HepG2 (cell line): ENCODE measurements around the gene TSG101. TPM values are rescaled to one million over a fixed set of nuclear protein-coding genes. Genes with fewer than 3 reads are reported as not detected.

Source experiments
- ATAC-seq: fragments of 200-7000 bp; cut with Tn5 transposase; 3 replicates; pipeline ENCODE4 v1.9.1; 2020; ENCODE audit warnings: mild to moderate bottlenecking, moderate library complexity
- BruUV-seq: library from RNA; stranded (reverse); fragments of 400-500 nt; replicated peaks from 2 replicates; lab custom pipeline; 2021; lab: Mats Ljungman, UMichigan
- CTCF ChIA-PET: fragments of 300-600 bp; formaldehyde crosslinking; extraction: SDS; loops from one replicate; lab custom pipeline; 2021; ENCODE audit warnings: low total read pairs, inconsistent platforms, low intra/inter-chr PET ratio; lab: Yijun Ruan, JAX
- POLR2A ChIA-PET: fragments of 350-600 bp; sonication (Branson Sonifier 250); formaldehyde crosslinking; loops from one replicate; lab custom pipeline; 2020; ENCODE audit warnings: antibody characterized with exemption, inconsistent platforms; lab: Yijun Ruan, JAX
- DNase-seq: peaks from one replicate; pipeline ENCODE4 v3.0.0-alpha.2; 2015; ENCODE audit warnings: low spot score
- FAIRE-seq: peaks from 3 replicates; lab custom pipeline; 2011; peaks lifted over from hg19 to GRCh38; lab: Jason Lieb, UNC
- H2AFZ ChIP-seq: one replicate; pipeline ENCODE4 v1.6.1; 2011; ENCODE audit warnings: low read length, inconsistent platforms
- H3K27ac ChIP-seq: fragments of 300-600 bp; 3 replicates; pipeline ENCODE4 v1.8.0; 2011; ENCODE audit warnings: mixed run types, mild to moderate bottlenecking, mixed read lengths, low read length, inconsistent platforms; ENCODE audit not compliant: insufficient read depth; ENCODE audit errors: extremely low read length
- H3K27me3 ChIP-seq, 2 experiments: fragments of 200-600 bp in 1 of 2; 2 replicates in 1 of 2; 3 replicates in 1 of 2; pipeline versions ENCODE4 v1.6.0 to v1.8.0; 2011; ENCODE audit warnings: low read length in 2 of 2, mild to moderate bottlenecking in 2 of 2, moderate library complexity in 2 of 2, inconsistent platforms in 1 of 2; ENCODE audit not compliant: insufficient read depth in 2 of 2, control insufficient read depth in 1 of 2
- H3K36me3 ChIP-seq, 2 experiments: fragments of 200-600 bp in 1 of 2; replicated peaks in 1 of 2; 2 replicates in 1 of 2; 3 replicates in 1 of 2; pipeline versions ENCODE4 v1.5.1 to v1.8.0; 2011; ENCODE audit warnings: low read length in 2 of 2, inconsistent platforms in 1 of 2; ENCODE audit not compliant: insufficient read depth in 2 of 2, control insufficient read depth in 1 of 2
- H3K4me1 ChIP-seq: 2 replicates; pipeline ENCODE4 v1.5.1; 2012; ENCODE audit warnings: low read length, inconsistent platforms; ENCODE audit not compliant: insufficient read depth
- H3K4me2 ChIP-seq: 2 replicates; pipeline ENCODE4 v1.6.0; 2011; ENCODE audit warnings: low read depth, low read length, inconsistent platforms
- H3K4me3 ChIP-seq, 3 experiments: fragments of 200-600 bp in 1 of 3; sonication (generic), shearing (Covaris generic) in 1 of 3; replicated peaks in 1 of 3; 2 replicates each; pipeline ENCODE4 v1.5.1; 2011 to 2016; ENCODE audit warnings: low read length in 3 of 3, inconsistent platforms in 2 of 3, low read depth in 2 of 3, mild to moderate bottlenecking in 2 of 3, control low read depth in 1 of 3, mixed read lengths in 1 of 3; ENCODE audit not compliant: insufficient read depth in 1 of 3
- H3K79me2 ChIP-seq: one replicate; pipeline ENCODE4 v1.6.1; 2011; ENCODE audit warnings: low read length, inconsistent platforms; ENCODE audit not compliant: insufficient read depth
- H3K9ac ChIP-seq: 2 replicates; pipeline ENCODE4 v1.6.0; 2011; ENCODE audit warnings: mild to moderate bottlenecking, low read depth, low read length, inconsistent platforms; ENCODE audit not compliant: insufficient read depth
- H3K9me3 ChIP-seq: 2 replicates; pipeline ENCODE4 v1.5.1; 2012; ENCODE audit warnings: mild to moderate bottlenecking, low read length
- H4K20me1 ChIP-seq: 2 replicates; pipeline ENCODE4 v1.6.0; 2011; ENCODE audit warnings: inconsistent platforms, mild to moderate bottlenecking, low read length, moderate library complexity; ENCODE audit not compliant: insufficient read depth
- BCL6 ChIP-seq: IDR thresholded peaks from 2 replicates; pipeline ENCODE4 v1.6.1; 2016; ENCODE audit warnings: missing genetic modification reagents, missing compliant biosample characterization
- CERS6 ChIP-seq: sonication (generic); formaldehyde crosslinking; IDR thresholded peaks from 2 replicates; pipeline ENCODE4 v1.5.0; 2020; ENCODE audit warnings: missing genetic modification reagents
- CREB1 ChIP-seq, 2 experiments: fragments of 450-650 bp in 1 of 2; IDR thresholded peaks; 2 replicates each; pipeline ENCODE4 v1.6.1; 2016 to 2017; ENCODE audit warnings: control low read depth in 1 of 2, mild to moderate bottlenecking in 1 of 2, missing compliant biosample characterization in 1 of 2, missing genetic modification characterization in 1 of 2
- DBP ChIP-seq: sonication (generic); formaldehyde crosslinking; IDR thresholded peaks from 2 replicates; pipeline ENCODE4 v1.4.0; 2020; ENCODE audit warnings: missing genetic modification reagents; ENCODE audit errors: not compliant biosample characterization
- HES4 ChIP-seq: sonication (generic); formaldehyde crosslinking; IDR thresholded peaks from 2 replicates; pipeline ENCODE4 v1.9.0; 2021; ENCODE audit warnings: mild to moderate bottlenecking, missing genetic modification reagents, borderline replicate concordance
- MAF1 ChIP-seq: sonication (generic); formaldehyde crosslinking; IDR thresholded peaks from 2 replicates; pipeline ENCODE4 v1.5.0; 2020; ENCODE audit warnings: missing genetic modification reagents, borderline replicate concordance
- SAFB2 ChIP-seq: sonication (generic); formaldehyde crosslinking; IDR thresholded peaks from 2 replicates; pipeline ENCODE4 v1.5.1; 2020; ENCODE audit warnings: missing genetic modification reagents, low read depth, mild to moderate bottlenecking, borderline replicate concordance
- TMF1 ChIP-seq: sonication (generic); formaldehyde crosslinking; IDR thresholded peaks from 2 replicates; pipeline ENCODE4 v1.8.1; 2022; ENCODE audit warnings: low read depth, missing genetic modification reagents
- ZNF562 ChIP-seq: sonication (generic); formaldehyde crosslinking; IDR thresholded peaks from 2 replicates; pipeline ENCODE4 v1.8.0; 2022; ENCODE audit warnings: missing genetic modification reagents, borderline replicate concordance
- ZNF839 ChIP-seq: sonication (generic); formaldehyde crosslinking; IDR thresholded peaks from 2 replicates; pipeline ENCODE4 v1.4.0; 2020; ENCODE audit warnings: missing genetic modification reagents, mild to moderate bottlenecking, borderline replicate concordance
- ZSCAN5A ChIP-seq: sonication (generic); formaldehyde crosslinking; IDR thresholded peaks from 2 replicates; pipeline ENCODE4 v1.8.0; 2022; ENCODE audit warnings: mild to moderate bottlenecking, missing genetic modification reagents, borderline replicate concordance
- WGBS: methylation state at CpG from one replicate; pipeline ENCODE4 v1.1.6; 2017; ENCODE audit warnings: low lambda C conversion rate; 5-methylcytosine and 5-hydroxymethylcytosine counted together
- in situ Hi-C: cut with HindIII; loops from 2 replicates; pipeline ENCODE4 v1.10.0; 2017; ENCODE audit warnings: low pct_unique_long_range_greater_than_20kb; ENCODE audit not compliant: extremely low pct_ligation_motif_present
- intact Hi-C: fragments of 100-400 bp; cut with micrococcal nuclease; formaldehyde crosslinking; loops from one replicate; pipeline ENCODE4 v1.10.0; 2022; ENCODE audit not compliant: unreplicated experiment
- polyA plus RNA-seq, 8 experiments: library from polyadenylated mRNA; depleted of rRNA in 3 of 8; stranded (reverse) in 7 of 8; unstranded in 1 of 8; fragments of >200 nt; fragmentation: Illumina TruSeq in 4 of 8; extraction: Trizol in 4 of 8; gene quantifications; 2 replicates each; pipeline versions ENCODE4 v1.2.1 to v1.2.3, GENCODE V29; 2011 to 2016; ENCODE audit warnings: low read depth in 4 of 8, missing spikeins in 1 of 8, mixed read lengths in 1 of 8; ENCODE audit not compliant: insufficient read depth in 1 of 8
- total RNA-seq, 5 experiments: library from RNA; depleted of rRNA; stranded (reverse); fragments of >200 nt; fragmentation: Illumina TruSeq; extraction: Trizol; gene quantifications; 2 replicates each; pipeline ENCODE4 v1.2.3, GENCODE V29; 2016; ENCODE audit warnings: low read depth in 1 of 5
- TF ChIP-seq, protein P1 (sequence below): sonication (generic); formaldehyde crosslinking; IDR thresholded peaks from 2 replicates; pipeline ENCODE4 v1.5.0; 2020; ENCODE audit warnings: mild to moderate bottlenecking, missing genetic modification reagents, borderline replicate concordance
- TF ChIP-seq, protein P2 (sequence below): sonication (generic); formaldehyde crosslinking; conservative IDR thresholded peaks from 2 replicates; pipeline ENCODE4 v1.4.0; 2020; ENCODE audit warnings: missing genetic modification reagents

TSG101 gene
- total and polyA plus RNA-seq, 2 of the 13 experiments (the other 11 are each of a cell fraction or from before 2014, with no cell fraction given) = 69.3 to 206 TPM

DNA sequence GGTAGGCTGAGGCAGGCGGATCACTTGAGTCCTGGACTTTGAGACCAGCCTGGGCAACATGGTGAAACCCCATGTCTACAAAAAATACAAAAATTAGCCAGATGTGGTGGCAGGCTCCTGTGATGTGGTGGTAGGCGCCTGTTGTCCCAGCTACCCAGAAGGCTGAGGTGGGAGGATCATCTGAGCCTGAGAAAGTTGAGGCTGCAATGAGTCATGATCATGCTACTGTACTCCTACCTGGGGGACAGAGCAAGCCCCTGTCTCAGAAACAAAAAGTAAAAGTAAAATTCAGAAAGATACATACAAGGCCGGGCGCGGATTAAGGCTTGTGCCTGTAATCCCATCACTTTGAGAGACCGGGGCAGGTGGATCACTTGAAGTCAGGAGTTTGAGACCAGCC, 64.8 kb downstream of the TSG101 start:
- 79% methylated on average over 6 of the region's 6 CpGs for WGBS
- CTCF ChIA-PET = no interaction called here
- Histone ChIP-seq H3K79me2 (no peaks in the 10 kb centered on the region), H2AFZ (no peak overlapping the region), H3K27me3 (no peaks in the 10 kb centered on the region), H3K9ac (no peak overlapping the region), H3K4me3 (no peak overlapping the region), H4K20me1 (no peaks in the 10 kb centered on the region), H3K9me3 (no peaks in the 10 kb centered on the region), H3K27ac (no peak overlapping the region), H3K4me1 (peaks cover 6% of the 10 kb centered on the region; the same call in 1 of the 2 replicates), H3K36me3 (no peaks in the 10 kb centered on the region), H3K4me2 (no peak overlapping the region)
- POLR2A ChIA-PET = no interaction called here
- no TSS peak for BruUV-seq
- intact Hi-C loops = no loop called here
- in situ Hi-C loops = no loop called here
- no peak for FAIRE-seq
- ATAC-seq = no peak
- no peak for DNase-seq
- TF ChIP-seq CERS6 (CRISPR knock-in tag) (no peak), BCL6 (CRISPR knock-in tag) (no peak), CREB1 (IDR thresholded peaks at IDR 0.05) (no peak), CREB1 (CRISPR knock-in tag; IDR thresholded peaks at IDR 0.05) (no peak), ZSCAN5A (CRISPR knock-in tag) (no peak), MAF1 (CRISPR knock-in tag) (no peak), SAFB2 (CRISPR knock-in tag) (no peak), DBP (no peak), HES4 (CRISPR knock-in tag) (no peak), ZNF839 (no peak), TMF1 (CRISPR knock-in tag) (no peak), ZNF562 (CRISPR knock-in tag) (no peak)
- TF ChIP-seq, protein P1, sequence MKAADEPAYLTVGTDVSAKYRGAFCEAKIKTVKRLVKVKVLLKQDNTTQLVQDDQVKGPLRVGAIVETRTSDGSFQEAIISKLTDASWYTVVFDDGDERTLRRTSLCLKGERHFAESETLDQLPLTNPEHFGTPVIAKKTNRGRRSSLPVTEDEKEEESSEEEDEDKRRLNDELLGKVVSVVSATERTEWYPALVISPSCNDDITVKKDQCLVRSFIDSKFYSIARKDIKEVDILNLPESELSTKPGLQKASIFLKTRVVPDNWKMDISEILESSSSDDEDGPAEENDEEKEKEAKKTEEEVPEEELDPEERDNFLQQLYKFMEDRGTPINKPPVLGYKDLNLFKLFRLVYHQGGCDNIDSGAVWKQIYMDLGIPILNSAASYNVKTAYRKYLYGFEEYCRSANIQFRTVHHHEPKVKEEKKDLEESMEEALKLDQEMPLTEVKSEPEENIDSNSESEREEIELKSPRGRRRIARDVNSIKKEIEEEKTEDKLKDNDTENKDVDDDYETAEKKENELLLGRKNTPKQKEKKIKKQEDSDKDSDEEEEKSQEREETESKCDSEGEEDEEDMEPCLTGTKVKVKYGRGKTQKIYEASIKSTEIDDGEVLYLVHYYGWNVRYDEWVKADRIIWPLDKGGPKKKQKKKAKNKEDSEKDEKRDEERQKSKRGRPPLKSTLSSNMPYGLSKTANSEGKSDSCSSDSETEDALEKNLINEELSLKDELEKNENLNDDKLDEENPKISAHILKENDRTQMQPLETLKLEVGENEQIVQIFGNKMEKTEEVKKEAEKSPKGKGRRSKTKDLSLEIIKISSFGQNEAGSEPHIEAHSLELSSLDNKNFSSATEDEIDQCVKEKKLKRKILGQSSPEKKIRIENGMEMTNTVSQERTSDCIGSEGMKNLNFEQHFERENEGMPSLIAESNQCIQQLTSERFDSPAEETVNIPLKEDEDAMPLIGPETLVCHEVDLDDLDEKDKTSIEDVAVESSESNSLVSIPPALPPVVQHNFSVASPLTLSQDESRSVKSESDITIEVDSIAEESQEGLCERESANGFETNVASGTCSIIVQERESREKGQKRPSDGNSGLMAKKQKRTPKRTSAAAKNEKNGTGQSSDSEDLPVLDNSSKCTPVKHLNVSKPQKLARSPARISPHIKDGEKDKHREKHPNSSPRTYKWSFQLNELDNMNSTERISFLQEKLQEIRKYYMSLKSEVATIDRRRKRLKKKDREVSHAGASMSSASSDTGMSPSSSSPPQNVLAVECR (CRISPR knock-in tag) = no peak
- TF ChIP-seq, protein P2, sequence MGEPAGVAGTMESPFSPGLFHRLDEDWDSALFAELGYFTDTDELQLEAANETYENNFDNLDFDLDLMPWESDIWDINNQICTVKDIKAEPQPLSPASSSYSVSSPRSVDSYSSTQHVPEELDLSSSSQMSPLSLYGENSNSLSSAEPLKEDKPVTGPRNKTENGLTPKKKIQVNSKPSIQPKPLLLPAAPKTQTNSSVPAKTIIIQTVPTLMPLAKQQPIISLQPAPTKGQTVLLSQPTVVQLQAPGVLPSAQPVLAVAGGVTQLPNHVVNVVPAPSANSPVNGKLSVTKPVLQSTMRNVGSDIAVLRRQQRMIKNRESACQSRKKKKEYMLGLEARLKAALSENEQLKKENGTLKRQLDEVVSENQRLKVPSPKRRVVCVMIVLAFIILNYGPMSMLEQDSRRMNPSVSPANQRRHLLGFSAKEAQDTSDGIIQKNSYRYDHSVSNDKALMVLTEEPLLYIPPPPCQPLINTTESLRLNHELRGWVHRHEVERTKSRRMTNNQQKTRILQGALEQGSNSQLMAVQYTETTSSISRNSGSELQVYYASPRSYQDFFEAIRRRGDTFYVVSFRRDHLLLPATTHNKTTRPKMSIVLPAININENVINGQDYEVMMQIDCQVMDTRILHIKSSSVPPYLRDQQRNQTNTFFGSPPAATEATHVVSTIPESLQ (CRISPR knock-in tag) = no peak
